ENCODE results near the gene PGAP1.

The PGAP1 gene

GRCh38 chr2:196926562-196927375 is at the start of gene PGAP1:
Gene PGAP1, minus strand, starts transcription at chr2:196926707. Its CDS starts 91 bp downstream, at chr2:196926616.
- peak; percentile 89 to 93 for DNase-seq

DNA sequence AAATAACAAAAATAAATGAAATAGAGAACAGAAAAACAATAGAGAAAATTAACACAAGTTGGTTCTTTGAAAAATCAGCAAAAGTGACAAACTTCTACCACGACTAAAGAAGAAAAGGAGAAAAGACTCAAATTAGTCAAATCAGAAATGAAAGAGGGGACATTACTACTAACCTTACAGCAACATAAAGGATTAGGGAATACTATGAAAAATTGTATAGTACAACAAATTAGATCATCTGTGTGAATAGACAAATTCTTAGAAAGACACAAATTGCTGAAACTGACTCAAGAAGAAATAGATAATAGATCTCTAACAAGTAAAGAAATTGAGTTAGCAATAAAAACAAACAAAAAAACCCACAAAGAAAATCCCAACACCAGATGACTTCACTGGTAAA is 48.5 kb upstream of the PGAP1 start:
- no peak for DNase-seq

DNA sequence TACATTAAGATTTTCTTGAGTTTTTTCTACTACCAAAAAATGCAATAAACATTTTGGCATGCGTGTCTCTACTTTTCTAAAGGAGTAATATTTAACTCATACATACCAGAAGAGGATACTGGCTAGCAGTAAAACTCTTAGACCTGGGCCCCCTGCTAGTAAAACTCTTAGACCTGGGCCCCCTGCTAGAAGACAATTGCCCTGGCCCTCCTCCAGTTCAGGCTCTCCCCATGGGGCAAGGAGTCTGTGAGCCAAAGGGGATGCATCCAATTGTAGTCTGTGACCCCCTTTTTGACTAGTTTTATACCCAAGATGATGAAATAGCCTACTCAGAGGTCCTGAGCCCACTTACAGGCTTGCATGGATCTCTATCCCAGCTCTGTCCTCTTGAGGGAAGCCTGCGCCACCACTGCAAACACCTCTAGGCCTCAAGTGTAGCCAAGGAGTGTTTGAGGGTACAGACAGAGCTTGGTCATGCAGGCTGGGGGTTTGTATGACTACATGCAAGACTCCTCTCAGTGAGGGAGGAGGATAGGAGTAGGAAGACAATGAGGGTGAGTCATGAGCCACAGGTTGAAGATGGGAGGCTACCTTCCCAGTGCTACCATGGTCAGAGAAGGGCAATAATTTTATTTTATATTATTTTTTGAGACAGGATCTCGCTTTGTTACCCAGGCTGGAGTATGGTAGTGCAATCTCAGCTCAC is 45.2 kb upstream of the PGAP1 start:
- no peak for DNase-seq

- DNase-seq, result no peak
Observed at GRCh38 chr2:196970099-196970498, 43.6 kb upstream of the PGAP1 start.

- no peak for DNase-seq
Observed at GRCh38 chr2:196968516-196968915, 42.0 kb upstream of the PGAP1 start.

- DNase-seq, result no peak
Observed at GRCh38 chr2:196967775-196968174, 41.3 kb upstream of the PGAP1 start.

GRCh38 chr2:196967116-196967515 is 40.6 kb upstream of the PGAP1 start:
- no peak for DNase-seq

DNA sequence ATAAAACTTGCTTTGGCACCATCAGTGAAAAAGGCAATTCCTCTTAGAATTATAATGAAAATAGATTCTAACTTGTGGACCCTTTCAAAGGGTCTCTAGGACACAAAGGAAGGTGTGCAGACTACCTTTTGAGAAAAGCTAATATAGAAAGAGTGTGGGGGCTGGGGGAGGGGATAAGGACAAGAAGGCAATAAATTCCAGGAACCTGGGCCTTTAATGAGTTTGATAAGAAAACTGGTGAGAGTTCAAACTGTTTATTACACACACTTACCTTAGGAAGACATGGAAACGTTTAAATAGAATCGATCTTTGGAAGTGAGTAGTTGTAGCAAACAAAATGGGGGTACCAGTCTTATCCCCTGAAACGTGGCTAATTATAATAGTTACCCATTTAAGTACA is 39.6 kb upstream of the PGAP1 start:
- DNase-seq, result no peak

DNA sequence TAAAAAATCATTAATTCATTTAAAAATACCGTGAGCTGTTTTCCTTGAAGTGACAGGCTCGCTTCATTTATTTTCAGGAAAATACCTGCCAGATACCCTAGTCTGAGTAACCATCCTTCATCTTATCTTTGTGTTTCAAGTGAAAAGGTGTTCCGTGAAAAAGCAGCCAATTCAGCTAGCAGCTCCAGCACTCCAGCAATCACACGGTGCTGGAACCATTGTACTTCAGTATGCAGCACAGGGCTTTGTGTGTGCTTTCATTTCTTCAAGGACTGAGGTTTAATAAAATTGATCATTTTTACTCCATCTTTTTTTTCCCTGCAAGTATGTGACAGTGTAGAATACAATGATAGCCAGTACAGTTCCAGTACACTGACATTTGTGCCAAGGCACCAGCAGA is 39.1 kb upstream of the PGAP1 start:
- no peak for DNase-seq

- no peak for DNase-seq
Observed at GRCh38 chr2:196963961-196964360, 37.5 kb upstream of the PGAP1 start.

DNA sequence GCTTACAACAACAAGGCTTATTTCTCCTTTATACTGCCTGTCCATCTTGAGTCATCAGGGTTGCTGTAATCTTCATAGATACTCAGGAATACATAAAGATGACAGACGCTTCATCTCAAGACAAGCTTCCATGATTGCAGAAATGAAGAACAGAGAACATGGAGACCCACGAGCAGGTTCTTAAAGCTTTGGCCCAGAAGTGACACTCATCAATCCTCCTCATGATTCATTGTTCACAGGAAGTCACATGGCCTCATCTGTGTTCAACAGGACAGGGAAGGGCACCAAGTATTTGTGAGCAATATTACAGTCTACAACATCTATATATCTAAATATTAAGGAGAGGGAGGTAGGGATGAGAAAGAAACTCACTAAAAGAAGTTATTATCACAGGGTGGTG is 36.5 kb upstream of the PGAP1 start:
- DNase-seq, result no peak

GRCh38 chr2:196962325-196962724 is 35.8 kb upstream of the PGAP1 start:
- no peak for DNase-seq

DNA sequence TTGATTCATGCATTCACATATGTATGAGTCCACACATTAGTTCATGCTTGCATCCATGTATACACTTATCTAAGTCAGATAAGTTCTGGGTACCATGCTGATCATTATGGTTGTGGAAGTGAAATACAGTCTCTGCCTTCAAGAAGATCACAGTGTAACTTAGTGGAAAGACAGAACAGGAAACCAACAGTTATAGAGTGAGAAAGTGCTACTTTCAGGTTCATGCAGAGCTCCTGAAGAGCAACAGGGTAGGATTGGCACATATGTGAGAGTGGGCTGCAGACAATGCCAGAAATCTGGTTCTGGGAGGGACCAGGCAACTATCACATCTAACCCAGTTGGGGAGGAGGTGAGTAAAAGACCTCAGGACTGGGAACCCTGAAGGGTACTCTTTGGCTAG is 35.4 kb upstream of the PGAP1 start:
- no peak for DNase-seq

DNA sequence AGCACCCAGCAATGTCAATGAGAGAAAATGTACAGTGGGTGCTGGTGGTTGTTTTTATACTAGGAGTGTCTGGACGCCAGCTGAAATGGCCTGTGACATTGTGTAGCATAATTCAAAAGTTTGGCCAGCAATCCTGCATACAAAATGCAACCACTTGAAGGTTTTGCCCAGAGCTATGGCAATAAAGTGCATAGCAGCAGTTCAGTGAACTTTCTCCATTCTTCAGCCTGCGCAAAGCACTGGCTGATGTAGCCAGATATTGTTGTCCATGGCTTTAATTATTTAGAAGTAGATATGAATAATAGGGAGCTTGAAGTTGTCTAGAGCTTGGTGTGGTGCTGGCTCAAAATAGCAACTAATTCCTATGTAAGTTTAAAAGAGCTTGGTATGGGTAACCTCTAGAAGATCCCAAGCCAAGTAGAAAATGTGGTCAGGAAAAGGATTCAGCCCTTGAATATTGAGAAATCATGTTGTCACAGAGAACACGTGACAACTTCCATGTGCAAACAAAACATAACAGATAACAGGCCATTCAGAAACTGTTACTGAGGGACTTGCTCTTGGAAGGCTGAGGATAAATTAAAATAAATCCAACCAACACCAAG is 33.3 kb upstream of the PGAP1 start:
- no peak for DNase-seq

- no peak for DNase-seq
Observed at GRCh38 chr2:196959281-196959680, 32.8 kb upstream of the PGAP1 start.

DNA sequence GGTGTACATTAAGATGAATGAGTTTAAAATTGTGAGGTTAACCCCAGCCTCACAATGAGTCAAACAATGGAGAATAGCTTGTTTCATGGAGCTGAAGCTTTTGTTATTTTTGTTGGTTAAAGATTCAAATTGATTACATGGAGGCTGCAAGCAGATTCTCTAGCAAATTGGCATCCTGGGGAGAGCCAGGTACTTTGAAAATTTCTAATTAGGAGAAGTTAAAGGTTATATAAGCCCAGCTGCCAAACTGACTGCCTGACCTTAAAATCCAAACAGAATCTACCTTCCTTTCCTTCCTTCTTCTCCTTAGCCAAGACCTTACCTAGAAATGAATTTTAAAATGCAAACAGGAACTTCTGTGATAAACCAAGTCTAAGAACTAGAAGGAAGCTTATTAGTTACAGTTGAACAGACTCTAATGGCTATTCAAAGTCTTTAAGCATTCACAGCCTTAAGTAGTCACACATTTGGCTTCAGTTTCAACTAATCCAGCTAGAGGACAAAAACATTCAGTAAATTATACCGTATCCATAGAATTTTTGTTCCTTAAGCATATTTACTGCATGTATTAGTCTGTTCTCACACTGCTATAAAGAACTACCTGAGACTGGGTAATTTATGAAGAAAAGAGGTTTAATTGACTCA is 31.5 kb upstream of the PGAP1 start:
- peak in 1 of 2 experiments; percentile 11 for DNase-seq

DNA sequence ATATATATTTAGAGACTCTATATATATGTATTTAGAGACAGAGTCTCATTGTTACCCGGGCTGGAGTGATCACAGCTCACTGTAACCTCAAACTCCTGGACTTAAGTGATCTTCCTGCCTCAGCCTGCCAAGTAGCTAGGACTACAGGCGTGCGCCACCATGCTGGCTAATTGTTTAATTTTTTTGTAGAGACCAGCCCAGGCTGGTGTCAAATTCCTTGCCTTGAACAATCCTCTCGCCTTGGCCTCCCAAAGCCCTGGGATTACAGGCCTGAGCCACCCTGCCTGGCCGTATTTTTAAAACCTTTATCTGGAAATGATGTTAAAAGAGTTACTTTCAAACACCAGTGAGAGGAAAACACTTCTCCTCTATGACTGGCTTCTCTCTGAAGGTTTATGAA is 30.9 kb upstream of the PGAP1 start:
- no peak for DNase-seq

DNA sequence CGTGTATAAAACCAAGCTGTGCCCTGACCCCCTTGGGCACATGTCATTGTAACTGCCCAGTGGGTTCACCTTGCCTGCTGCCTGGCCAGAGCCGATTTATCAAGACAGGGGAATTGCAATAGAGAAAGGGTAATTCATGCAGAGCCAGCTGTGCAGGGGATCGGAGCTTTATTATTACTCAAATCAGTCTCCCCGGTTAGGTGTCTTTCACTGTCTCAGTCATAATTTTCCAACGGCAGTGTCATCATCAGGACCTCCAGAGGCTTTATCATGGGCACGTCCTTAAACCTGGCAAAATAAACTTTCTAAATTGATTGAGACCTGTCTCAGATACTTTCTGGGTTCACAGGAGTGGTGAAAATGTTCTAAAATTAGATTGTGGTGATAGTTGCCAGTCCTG is 29.6 kb upstream of the PGAP1 start:
- peak; percentile 56 to 62 for DNase-seq

GRCh38 chr2:196955036-196955435 is 28.5 kb upstream of the PGAP1 start:
- DNase-seq, result peak; percentile 20 to 35

- peak; percentile 91 to 97 for DNase-seq
Observed at GRCh38 chr2:196954001-196954400, 27.5 kb upstream of the PGAP1 start.

DNA sequence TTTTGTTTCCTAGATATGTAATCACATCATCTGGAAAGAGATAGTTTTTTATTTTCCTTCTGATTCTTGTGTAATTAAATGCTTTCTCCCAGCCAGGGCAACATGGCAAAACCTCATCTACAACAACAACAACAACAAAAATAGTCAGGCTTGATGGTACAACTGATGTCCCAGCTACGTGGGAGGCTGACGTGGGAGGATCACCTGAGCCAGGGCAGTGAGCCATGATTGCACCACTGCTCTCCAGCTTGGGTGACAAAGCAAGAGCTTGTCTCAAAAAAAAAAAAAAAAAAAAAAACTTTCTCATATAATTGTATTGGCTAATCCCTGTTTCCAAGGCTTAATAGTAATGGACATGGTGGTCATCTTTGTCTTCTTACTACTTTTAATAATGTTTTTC is 26.4 kb upstream of the PGAP1 start:
- no peak for DNase-seq

DNA sequence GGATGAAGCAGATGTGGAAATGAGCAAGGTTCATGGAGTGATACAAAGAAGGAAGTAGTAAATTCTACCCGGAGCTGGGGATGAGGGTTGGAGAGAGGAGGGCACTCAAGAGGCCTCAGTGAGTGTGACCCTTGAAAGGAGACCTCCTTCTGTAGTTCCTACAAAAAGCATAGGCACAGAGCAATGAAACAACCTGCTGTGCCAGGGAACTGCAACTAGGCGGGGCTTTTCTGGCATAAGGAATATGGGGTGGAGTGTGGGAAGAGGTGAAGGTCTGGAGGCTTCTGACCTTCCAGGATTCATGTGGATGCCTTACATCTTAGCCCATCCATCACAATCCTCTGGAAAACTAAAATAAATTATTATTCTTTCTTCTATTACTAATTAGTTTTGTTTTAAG is 25.5 kb upstream of the PGAP1 start:
- peak in 1 of 2 experiments; percentile 11 for DNase-seq

- DNase-seq, result no peak
Observed at GRCh38 chr2:196949116-196949515, 22.6 kb upstream of the PGAP1 start.

DNA sequence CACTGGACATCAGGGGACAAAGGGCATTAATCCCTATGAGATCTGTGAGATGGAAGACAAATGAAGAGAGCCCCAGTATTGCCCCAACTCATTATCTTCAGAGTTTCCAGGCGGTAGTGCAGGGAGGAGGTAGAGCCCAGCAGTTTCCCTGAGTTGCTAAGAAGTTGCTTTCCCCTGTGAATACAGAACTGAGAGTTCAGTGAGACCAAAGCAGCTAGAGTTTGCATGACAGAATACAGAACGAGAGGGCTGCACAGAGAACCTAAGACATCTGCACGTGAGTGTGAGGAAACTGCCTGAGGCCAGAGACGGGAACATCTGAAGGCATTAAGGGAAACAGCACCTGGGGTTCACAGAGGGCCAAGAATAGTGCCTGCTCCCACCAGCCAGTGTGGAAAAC is 18.1 kb upstream of the PGAP1 start:
- no peak for DNase-seq
